Measurements from ENCODE around the gene FN1. TPM values are rescaled to one million over a fixed set of nuclear protein-coding genes. Genes with fewer than 3 reads are reported as not detected.

Gene FN1
- polyA plus RNA-seq (2013, experiment 1 of 2) = 33.3 TPM
- 31.4 TPM for polyA plus RNA-seq (2013, experiment 2 of 2)

- peak within 1 kb of the TSS; percentile 69 for H4K91ac ChIP-seq (ENCODE audit: low read depth, low read length, poor library complexity)
- peak within 1 kb of the TSS; percentile 79 for H3K9ac ChIP-seq (ENCODE audit: low read depth, low read length, poor library complexity)
- peak within 1 kb of the TSS; percentile 73 for H3K14ac ChIP-seq (ENCODE audit: low read length)
- H3K4me2 ChIP-seq (ENCODE audit: insufficient read depth, low read length, poor library complexity, severe bottlenecking) = peak within 1 kb of the TSS; percentile 77
- peak within 1 kb of the TSS; percentile 87 for H3K18ac ChIP-seq (ENCODE audit: low read length)
- H3K36me3 ChIP-seq (replicated peaks in 1 of 2; ENCODE audit: control insufficient read depth in 2 of 2, insufficient read depth in 2 of 2, low read length in 2 of 2) = peaks cover 4 to 25% of the 10 kb centered on the region in 2 donors
- H2AFZ ChIP-seq (ENCODE audit: low read length) = peak within 1 kb of the TSS; percentile 97
- H2AK5ac ChIP-seq (ENCODE audit: low read depth, low read length) = no peak within 1 kb of the TSS
- peak within 1 kb of the TSS; percentile 77 to 81 for H3K4me3 ChIP-seq (ENCODE audit: low read length in 2 of 2)
- peak within 1 kb of the TSS; percentile 62 for H2BK120ac ChIP-seq (ENCODE audit: low read depth, low read length)
- peak within 1 kb of the TSS; percentile 57 for H3K23ac ChIP-seq (ENCODE audit: low read depth, low read length, poor library complexity)
- DNase-seq (ENCODE audit: low spot score) = peak; percentile 82
- no CpG with 5 or more reads among the region's 54 CpGs for WGBS, 2 donors (ENCODE audit: extremely low coverage in 2 of 2, insufficient read length in 2 of 2, insufficient replicate concordance in 1 of 2)
- H3K27me3 ChIP-seq (ENCODE audit: control insufficient read depth in 3 of 3, insufficient read depth in 3 of 3, low read depth in 1 of 3, low read length in 3 of 3) = no peaks in the 10 kb centered on the region
- H3K4ac ChIP-seq (ENCODE audit: low read length) = no peak within 1 kb of the TSS
- H4K8ac ChIP-seq (ENCODE audit: low read depth, low read length) = no peak within 1 kb of the TSS
- H3K79me1 ChIP-seq (ENCODE audit: low read depth, low read length) = no peaks in the 10 kb centered on the region
- H3K27ac ChIP-seq (replicated peaks; ENCODE audit: low read length) = peak within 1 kb of the TSS; percentile 86
- H2BK15ac ChIP-seq (ENCODE audit: low read length) = no peak within 1 kb of the TSS
- no peaks in the 10 kb centered on the region for H3K9me3 ChIP-seq (replicated peaks in 1 of 2; ENCODE audit: control insufficient read depth in 2 of 2, insufficient read depth in 1 of 2, low read depth in 1 of 2, low read length in 2 of 2)
- no peak within 1 kb of the TSS for H2BK12ac ChIP-seq (ENCODE audit: low read length)
- H3K4me1 ChIP-seq (ENCODE audit: control insufficient read depth in 2 of 2, insufficient read depth in 1 of 2, low read depth in 1 of 2, low read length in 2 of 2) = peaks cover 0 to 3% of the 10 kb centered on the region in 2 donors
- peak within 1 kb of the TSS; percentile 95 for H2BK5ac ChIP-seq (ENCODE audit: low read length)
Measured at GRCh38 chr2:215435870-215436704, at the start of gene FN1. TSS of gene FN1 (minus strand) at chr2:215436068. CDS start at chr2:215435802, 266 bp downstream.

- Histone ChIP-seq H2BK5ac (ENCODE audit: low read length) (no peak overlapping the region), H3K4ac (ENCODE audit: low read length) (no peak overlapping the region), H2BK12ac (ENCODE audit: low read length) (no peak overlapping the region), H3K79me1 (ENCODE audit: low read depth, low read length) (no peaks in the 10 kb centered on the region), H4K8ac (ENCODE audit: low read depth, low read length) (no peak overlapping the region), H2AK5ac (ENCODE audit: low read depth, low read length) (no peak overlapping the region), H3K9ac (ENCODE audit: low read depth, low read length, poor library complexity) (no peak overlapping the region), H3K9me3 (replicated peaks in 1 of 2; ENCODE audit: control insufficient read depth in 2 of 2, insufficient read depth in 1 of 2, low read depth in 1 of 2, low read length in 2 of 2) (no peaks in the 10 kb centered on the region), H3K18ac (ENCODE audit: low read length) (no peak overlapping the region), H3K4me1 (ENCODE audit: control insufficient read depth in 2 of 2, insufficient read depth in 1 of 2, low read depth in 1 of 2, low read length in 2 of 2) (peaks cover 0 to 6% of the 10 kb centered on the region in 2 donors), H3K23ac (ENCODE audit: low read depth, low read length, poor library complexity) (no peak overlapping the region), H3K27me3 (ENCODE audit: control insufficient read depth in 3 of 3, insufficient read depth in 3 of 3, low read depth in 1 of 3, low read length in 3 of 3) (no peaks in the 10 kb centered on the region), H2AFZ (ENCODE audit: low read length) (no peak overlapping the region), H2BK15ac (ENCODE audit: low read length) (no peak overlapping the region), H3K27ac (replicated peaks; ENCODE audit: low read length) (no peak overlapping the region), H3K36me3 (replicated peaks in 1 of 2; ENCODE audit: control insufficient read depth in 2 of 2, insufficient read depth in 2 of 2, low read length in 2 of 2) (no peaks in the 10 kb centered on the region), H3K4me2 (ENCODE audit: insufficient read depth, low read length, poor library complexity, severe bottlenecking) (no peak overlapping the region), H2BK120ac (ENCODE audit: low read depth, low read length) (no peak overlapping the region), H3K14ac (ENCODE audit: low read length) (no peak overlapping the region), H3K4me3 (ENCODE audit: low read length in 2 of 2) (no peak overlapping the region), H4K91ac (ENCODE audit: low read depth, low read length, poor library complexity) (no peak overlapping the region)
- no peak for DNase-seq (ENCODE audit: low spot score)
Measured at GRCh38 chr2:215485032-215485431, 49.2 kb upstream of the FN1 start.

- peaks cover 2 to 10% of the 10 kb centered on the region in 2 donors for H3K4me1 ChIP-seq (ENCODE audit: control insufficient read depth in 2 of 2, insufficient read depth in 1 of 2, low read depth in 1 of 2, low read length in 2 of 2)
- WGBS, 2 donors (ENCODE audit: extremely low coverage in 2 of 2, insufficient read length in 2 of 2, insufficient replicate concordance in 1 of 2) = no CpG with 5 or more reads among the region's 2 CpGs
Measured at GRCh38 chr2:215484570-215484969, 48.7 kb upstream of the FN1 start.

GRCh38 chr2:215483431-215483830, 47.6 kb upstream of the FN1 start:
- Histone ChIP-seq H2BK5ac (ENCODE audit: low read length) (no peak overlapping the region), H4K91ac (ENCODE audit: low read depth, low read length, poor library complexity) (no peak overlapping the region), H4K8ac (ENCODE audit: low read depth, low read length) (no peak overlapping the region), H3K9me3 (replicated peaks in 1 of 2; ENCODE audit: control insufficient read depth in 2 of 2, insufficient read depth in 1 of 2, low read depth in 1 of 2, low read length in 2 of 2) (no peaks in the 10 kb centered on the region), H3K18ac (ENCODE audit: low read length) (no peak overlapping the region), H2BK15ac (ENCODE audit: low read length) (no peak overlapping the region), H3K27me3 (ENCODE audit: control insufficient read depth in 3 of 3, insufficient read depth in 3 of 3, low read depth in 1 of 3, low read length in 3 of 3) (no peaks in the 10 kb centered on the region), H3K4me2 (ENCODE audit: insufficient read depth, low read length, poor library complexity, severe bottlenecking) (no peak overlapping the region), H3K4me3 (ENCODE audit: low read length in 2 of 2) (no peak overlapping the region), H3K4me1 (ENCODE audit: control insufficient read depth in 2 of 2, insufficient read depth in 1 of 2, low read depth in 1 of 2, low read length in 2 of 2) (peaks cover 2 to 15% of the 10 kb centered on the region in 2 donors), H2BK12ac (ENCODE audit: low read length) (no peak overlapping the region), H3K14ac (ENCODE audit: low read length) (no peak overlapping the region), H3K79me1 (ENCODE audit: low read depth, low read length) (no peaks in the 10 kb centered on the region), H2AK5ac (ENCODE audit: low read depth, low read length) (no peak overlapping the region), H3K23ac (ENCODE audit: low read depth, low read length, poor library complexity) (no peak overlapping the region), H3K4ac (ENCODE audit: low read length) (no peak overlapping the region), H2AFZ (ENCODE audit: low read length) (no peak overlapping the region), H3K36me3 (replicated peaks in 1 of 2; ENCODE audit: control insufficient read depth in 2 of 2, insufficient read depth in 2 of 2, low read length in 2 of 2) (no peaks in the 10 kb centered on the region), H3K27ac (replicated peaks; ENCODE audit: low read length) (no peak overlapping the region), H3K9ac (ENCODE audit: low read depth, low read length, poor library complexity) (no peak overlapping the region), H2BK120ac (ENCODE audit: low read depth, low read length) (no peak overlapping the region)
- no CpG with 5 or more reads among the region's 3 CpGs for WGBS, 2 donors (ENCODE audit: extremely low coverage in 2 of 2, insufficient read length in 2 of 2, insufficient replicate concordance in 1 of 2)
- DNase-seq (ENCODE audit: low spot score) = no peak

More at GRCh38 chr2:215484570-215484969, 48.7 kb upstream of the FN1 start:
- no peak overlapping the region for H3K18ac ChIP-seq (ENCODE audit: low read length)
- no peak overlapping the region for H3K9ac ChIP-seq (ENCODE audit: low read depth, low read length, poor library complexity)
- no peak overlapping the region for H2BK5ac ChIP-seq (ENCODE audit: low read length)
- no peak overlapping the region for H2AFZ ChIP-seq (ENCODE audit: low read length)
- no peak for DNase-seq (ENCODE audit: low spot score)
- no peak overlapping the region for H3K4ac ChIP-seq (ENCODE audit: low read length)
- H2BK120ac ChIP-seq (ENCODE audit: low read depth, low read length) = no peak overlapping the region
- H3K27me3 ChIP-seq (ENCODE audit: control insufficient read depth in 3 of 3, insufficient read depth in 3 of 3, low read depth in 1 of 3, low read length in 3 of 3) = no peaks in the 10 kb centered on the region
- no peak overlapping the region for H3K14ac ChIP-seq (ENCODE audit: low read length)
- no peak overlapping the region for H3K4me3 ChIP-seq (ENCODE audit: low read length in 2 of 2)
- no peak overlapping the region for H3K27ac ChIP-seq (replicated peaks; ENCODE audit: low read length)
- H2AK5ac ChIP-seq (ENCODE audit: low read depth, low read length) = no peak overlapping the region
- H3K4me2 ChIP-seq (ENCODE audit: insufficient read depth, low read length, poor library complexity, severe bottlenecking) = no peak overlapping the region
- H3K23ac ChIP-seq (ENCODE audit: low read depth, low read length, poor library complexity) = no peak overlapping the region
- H3K9me3 ChIP-seq (replicated peaks in 1 of 2; ENCODE audit: control insufficient read depth in 2 of 2, insufficient read depth in 1 of 2, low read depth in 1 of 2, low read length in 2 of 2) = no peaks in the 10 kb centered on the region
- no peak overlapping the region for H4K91ac ChIP-seq (ENCODE audit: low read depth, low read length, poor library complexity)
- H3K79me1 ChIP-seq (ENCODE audit: low read depth, low read length) = no peaks in the 10 kb centered on the region
- H3K36me3 ChIP-seq (replicated peaks in 1 of 2; ENCODE audit: control insufficient read depth in 2 of 2, insufficient read depth in 2 of 2, low read length in 2 of 2) = no peaks in the 10 kb centered on the region
- no peak overlapping the region for H2BK12ac ChIP-seq (ENCODE audit: low read length)
- no peak overlapping the region for H4K8ac ChIP-seq (ENCODE audit: low read depth, low read length)
- no peak overlapping the region for H2BK15ac ChIP-seq (ENCODE audit: low read length)

All from neuronal stem cell (in vitro differentiated cells).